Breast epithelium (tissue), 3 donors: ENCODE results near the gene LDLRAD3.

Experiments
- POLR2A ChIP-seq: fragments of 450-650 bp; IDR thresholded peaks from one replicate; pipeline ENCODE4 v1.6.1; 2016; ENCODE audit warnings: antibody characterized with exemption, mild to moderate bottlenecking, moderate library complexity
- POLR2AphosphoS5 ChIP-seq, 3 donors: sonication (generic); formaldehyde crosslinking; IDR thresholded peaks; one replicate each; pipeline ENCODE4 v1.6.1; 2017; ENCODE audit warnings: antibody characterized with exemption in 3 of 3

DNA sequence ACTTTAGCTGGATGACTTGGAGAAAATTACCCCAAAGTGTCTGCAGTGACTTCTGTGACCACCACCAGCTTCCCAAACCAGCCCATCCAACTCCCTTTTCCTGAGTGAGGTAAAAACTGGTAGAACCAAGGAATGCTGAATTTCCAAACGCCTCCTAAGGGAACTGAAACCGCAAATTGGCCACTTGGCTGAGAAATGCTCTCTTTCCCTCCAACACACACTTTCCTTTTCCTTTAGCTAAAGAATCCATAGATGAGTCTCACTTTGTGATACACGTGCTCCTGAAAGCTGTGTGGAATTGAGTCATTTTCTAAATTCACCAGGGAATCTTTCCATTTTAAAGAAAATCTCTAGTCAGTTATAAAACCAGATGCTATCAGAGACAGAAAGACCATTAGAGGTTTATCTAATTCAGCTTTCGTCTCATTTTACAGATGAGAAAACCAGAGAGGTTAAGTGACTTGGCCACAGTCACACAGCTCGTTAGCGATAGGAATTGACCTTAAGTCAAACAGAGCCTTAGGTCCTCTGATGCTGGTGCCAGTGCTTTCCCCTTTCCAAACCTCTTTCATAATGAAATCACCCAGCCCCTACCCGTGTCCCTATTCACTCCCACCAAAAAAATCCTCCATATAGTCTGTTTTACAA lies 208.2 kb downstream of the LDLRAD3 start:
- TF ChIP-seq POLR2A (no peak), POLR2AphosphoS5 (IDR thresholded peaks at IDR 0.05) (no peak)
